Measurements from ENCODE around the gene VSNL1.

DNA sequence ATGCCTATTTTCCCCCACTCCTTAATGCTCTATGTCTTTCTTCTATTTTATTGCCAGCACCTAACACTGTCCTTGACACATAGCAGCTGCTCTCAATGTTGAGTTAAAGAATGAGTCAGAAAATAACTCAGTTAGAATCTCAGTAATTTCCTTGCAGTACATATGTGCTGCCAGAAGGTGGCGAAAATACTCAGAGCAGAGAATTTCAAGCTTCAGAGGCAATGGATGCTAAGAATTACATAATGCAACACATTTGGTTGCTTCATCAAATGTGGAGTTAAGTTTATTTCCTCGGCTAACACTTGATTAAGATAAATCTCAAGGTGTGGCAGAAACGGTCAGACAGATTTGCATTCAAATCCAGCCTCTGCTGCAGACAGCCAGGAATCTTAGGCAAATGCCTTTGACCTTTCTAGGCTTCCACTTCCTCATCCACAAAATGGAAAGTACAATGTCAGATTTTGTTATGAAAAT is 105.6 kb downstream of the VSNL1 start:
- TF ChIP-seq, protein P1, sequence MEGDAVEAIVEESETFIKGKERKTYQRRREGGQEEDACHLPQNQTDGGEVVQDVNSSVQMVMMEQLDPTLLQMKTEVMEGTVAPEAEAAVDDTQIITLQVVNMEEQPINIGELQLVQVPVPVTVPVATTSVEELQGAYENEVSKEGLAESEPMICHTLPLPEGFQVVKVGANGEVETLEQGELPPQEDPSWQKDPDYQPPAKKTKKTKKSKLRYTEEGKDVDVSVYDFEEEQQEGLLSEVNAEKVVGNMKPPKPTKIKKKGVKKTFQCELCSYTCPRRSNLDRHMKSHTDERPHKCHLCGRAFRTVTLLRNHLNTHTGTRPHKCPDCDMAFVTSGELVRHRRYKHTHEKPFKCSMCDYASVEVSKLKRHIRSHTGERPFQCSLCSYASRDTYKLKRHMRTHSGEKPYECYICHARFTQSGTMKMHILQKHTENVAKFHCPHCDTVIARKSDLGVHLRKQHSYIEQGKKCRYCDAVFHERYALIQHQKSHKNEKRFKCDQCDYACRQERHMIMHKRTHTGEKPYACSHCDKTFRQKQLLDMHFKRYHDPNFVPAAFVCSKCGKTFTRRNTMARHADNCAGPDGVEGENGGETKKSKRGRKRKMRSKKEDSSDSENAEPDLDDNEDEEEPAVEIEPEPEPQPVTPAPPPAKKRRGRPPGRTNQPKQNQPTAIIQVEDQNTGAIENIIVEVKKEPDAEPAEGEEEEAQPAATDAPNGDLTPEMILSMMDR (IDR thresholded peaks at IDR 0.05): peak; percentile 56 to 93 (median 88)
- no peak for TF ChIP-seq POLR2A (IDR thresholded peaks at IDR 0.05)
